ENCODE data around the gene TMEM271.
A peak's percentile ranks its signal among the peaks of the same experiment; 100 is the strongest.
"Not testable (repeated sequence)": the region's sequence is repeated elsewhere in the genome, so short reads cannot be mapped to it uniquely, and the experiment has no call there.

Gene TMEM271

DNA sequence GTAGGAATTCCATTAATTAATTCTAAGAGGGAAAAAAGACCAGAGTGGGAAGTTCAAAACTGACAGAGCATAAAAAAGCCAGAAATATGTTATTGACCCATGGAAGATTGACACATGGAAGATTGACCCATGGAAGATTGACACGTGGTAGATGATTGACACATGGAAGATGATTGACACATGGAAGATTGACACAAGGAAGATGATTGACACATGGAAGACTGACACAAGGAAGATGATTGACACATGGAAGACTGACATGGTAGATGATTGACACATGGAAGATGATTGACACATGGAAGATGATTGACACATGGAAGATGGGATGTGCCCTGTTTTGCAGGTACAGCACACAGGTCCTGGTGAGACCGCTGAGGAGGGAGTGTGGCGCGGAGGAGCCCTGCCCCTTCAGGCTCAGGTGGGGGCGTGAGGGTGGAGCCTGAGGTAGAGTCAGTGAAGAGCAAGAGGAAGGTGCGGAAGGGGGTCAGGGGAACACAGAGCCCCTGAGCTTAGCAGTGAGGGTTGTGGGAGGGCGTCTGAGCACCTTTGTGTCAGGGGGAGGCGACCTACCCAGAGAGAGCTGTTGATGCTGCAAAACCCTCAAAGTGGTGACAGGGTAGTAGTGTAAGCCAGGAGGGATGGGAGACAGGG, 33.4 kb upstream of the TMEM271 start:
- no peak for DNase-seq

GRCh38 chr4:608236-608635, 32.1 kb upstream of the TMEM271 start:
- no peak for DNase-seq

DNA sequence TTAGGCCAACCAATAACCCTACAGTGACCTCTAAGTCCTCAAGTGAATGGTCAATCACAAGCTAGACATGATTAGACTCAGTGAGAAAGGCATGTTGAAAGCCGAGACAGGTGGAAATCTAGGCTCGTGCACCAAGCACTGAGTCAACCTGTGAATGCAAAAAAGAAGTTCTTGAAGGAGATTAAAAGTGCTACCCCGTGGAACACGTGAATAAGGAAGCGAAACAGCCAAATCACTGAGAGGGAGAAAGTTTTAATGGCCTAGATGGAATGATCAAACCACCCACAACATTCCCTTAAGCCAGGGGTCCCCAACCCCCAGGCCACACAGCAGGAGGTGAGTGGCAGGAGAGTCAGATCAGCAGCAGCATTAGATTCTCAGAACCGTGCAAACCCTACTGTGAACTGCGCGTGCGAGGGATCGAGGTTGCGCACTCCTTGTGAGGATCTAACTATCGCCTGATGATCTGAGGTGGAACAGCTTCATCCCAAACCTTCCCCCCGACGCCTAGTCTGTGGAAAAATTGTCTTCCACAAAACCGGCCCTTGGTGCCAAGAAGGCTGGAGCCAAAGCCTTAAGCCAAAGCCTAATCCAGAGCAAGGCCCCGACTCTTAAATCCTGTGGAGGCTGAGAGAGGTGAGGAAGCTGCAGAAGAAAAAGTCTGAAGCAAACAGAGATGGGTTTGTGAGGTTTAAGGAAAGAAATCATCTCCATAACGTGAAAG, 29.8 kb upstream of the TMEM271 start:
- no peak for DNase-seq

- DNase-seq: peak in 1 of 2 experiments; percentile 18
Measured at GRCh38 chr4:604131-604530, 28.0 kb upstream of the TMEM271 start.

DNA sequence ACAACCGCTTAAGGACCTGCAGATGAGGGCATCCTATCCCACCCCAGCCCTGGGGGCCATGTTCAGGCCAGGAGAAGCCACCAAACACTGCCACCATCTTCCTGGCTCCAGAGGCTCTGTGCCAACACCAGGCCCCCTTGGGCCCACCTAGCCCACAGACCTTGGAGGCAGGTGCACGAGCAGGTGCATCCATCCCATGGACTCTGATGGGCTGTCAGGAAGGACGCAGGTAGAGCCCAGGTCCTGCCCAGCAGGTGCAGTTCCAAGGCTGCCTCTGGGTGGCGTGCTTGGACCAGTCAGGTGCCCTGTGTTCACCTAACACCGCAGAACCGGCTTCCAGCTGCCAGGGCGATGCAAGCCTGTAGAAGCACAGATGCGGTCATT, 26.5 kb upstream of the TMEM271 start:
- peak; percentile 81 to 82 for DNase-seq

DNA sequence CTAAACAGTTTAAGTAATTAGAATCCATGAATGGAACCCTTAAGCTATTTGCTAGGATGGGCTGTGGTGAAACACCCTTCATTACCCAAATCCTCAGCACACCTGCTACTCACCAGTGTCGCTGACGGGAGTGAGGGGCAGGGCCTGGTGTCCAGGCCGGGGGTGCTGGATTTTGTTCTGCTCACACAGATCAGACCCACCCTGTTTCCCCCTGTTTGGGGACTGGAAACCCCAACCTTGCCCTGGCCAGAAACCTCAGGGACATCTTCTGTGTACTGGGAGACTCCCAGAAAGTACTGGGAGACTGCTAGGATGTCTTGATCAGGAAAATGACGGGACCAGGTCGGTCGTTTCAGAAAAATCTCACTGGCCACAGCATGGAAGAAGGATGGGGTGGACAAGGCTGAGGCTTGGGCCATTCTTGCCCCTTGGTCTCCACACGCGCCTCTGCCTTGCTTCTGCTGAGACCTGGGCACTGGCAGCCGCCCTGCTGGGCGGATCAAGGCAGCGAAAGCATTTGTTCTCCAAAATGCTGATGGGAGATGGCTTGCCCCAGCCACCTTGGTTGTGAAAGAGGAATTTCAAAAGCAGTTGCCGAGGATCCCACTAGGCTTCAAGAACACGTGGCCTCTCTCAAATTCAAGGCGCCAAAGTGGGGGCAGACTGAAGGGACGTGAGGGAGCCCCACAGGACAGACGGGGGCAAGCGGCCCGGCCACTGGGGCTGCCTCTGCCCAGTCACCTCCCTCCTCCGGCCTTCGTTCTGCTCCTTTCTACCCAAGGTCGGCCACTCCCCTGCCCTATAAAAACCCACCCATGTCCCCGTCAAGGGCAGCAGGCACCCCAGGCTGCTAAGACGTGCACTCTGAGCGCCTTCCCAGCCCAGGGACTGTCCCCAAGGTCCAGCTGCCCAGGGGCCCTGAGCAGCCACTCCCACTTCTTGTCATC, 25.8 kb upstream of the TMEM271 start:
- DNase-seq: no peak

DNA sequence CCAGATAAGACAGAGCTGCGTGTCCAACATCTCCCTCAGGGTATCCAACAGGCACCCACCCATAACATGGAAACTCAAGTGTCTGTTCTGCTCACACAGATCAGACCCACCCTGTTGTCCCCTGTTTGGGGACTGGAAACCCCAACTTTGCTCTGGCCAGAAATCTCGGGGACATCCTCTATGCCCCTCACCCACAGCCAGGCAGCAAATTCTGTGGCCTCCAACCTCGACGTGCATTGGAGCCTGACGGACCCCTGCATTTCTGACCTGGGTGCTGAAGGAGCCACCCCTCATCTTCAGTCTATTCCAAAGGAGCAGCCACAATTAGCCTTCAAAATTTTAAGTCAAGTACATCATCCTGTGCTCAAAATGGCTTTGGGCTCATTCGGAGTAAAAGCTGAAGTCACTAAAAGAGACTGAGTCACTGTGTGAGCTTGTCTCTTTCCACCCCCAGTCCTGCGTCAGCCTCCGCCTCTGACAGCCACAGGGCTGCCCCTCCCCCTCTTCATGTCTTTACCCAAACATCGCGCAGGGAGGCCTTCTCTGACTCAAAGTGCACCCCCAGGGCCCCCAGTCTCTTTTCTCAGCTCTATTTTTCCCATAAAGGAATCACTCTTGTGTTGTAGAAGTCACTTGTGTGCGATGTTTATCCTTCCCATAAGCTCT, 24.9 kb upstream of the TMEM271 start:
- DNase-seq: peak; percentile 52 to 68

GRCh38 chr4:600166-600565, 24.1 kb upstream of the TMEM271 start:
- DNase-seq: no peak

DNA sequence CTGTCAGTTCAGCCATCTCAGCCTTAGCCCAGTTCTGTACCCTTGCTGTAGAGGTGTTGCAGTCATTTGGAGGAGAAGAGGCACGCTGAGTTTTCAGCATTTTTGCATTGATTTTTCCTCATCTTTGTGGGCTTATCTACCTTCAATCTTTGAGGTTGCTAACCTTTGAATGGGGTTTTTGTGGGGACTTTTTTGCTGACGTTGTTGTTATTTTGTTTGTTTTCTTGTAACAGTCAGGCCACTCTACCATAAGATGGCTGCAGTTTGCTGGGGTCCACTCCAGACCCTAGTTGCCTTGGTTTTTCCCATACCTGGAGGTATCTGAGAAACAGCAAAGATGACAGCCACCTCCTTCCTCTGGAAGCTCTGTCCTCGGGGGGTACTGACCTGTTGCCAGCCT, 22.8 kb upstream of the TMEM271 start:
- DNase-seq: no peak

DNA sequence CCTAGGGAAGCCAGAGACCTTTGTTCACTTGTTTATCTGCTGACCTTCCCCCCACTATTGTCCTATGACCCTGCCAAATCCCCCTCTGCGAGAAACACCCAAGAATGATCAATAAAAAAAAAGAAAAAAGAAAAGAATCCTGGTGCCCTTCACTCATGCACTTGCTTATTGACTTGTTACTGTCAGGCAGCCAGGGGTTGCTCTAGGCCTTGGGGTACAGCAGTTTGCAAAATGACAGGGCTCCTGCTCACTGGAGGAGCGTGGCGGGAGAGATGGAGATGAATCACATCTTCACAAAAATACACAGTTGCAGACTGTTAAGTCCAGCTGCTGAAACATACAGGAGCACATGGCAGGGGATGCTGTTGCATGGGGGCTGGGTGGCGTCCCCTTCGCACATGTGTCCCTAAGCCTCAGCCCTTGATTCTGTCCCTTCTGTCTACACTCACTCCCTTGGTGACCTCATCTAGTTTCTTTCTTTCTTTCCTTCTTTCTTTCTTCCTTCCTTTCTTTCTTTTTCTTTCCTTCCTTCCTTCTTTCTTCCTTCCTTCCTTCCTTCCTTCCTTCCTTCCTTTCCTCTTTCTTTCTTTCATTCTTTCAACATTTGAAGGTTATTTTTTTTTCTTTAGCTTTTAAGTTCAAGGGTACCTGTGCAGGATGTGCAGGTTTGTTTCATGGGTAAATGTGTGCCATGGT, 16.9 kb upstream of the TMEM271 start:
- no peak for DNase-seq

- not testable (repeated sequence) for DNase-seq
Measured at GRCh38 chr4:592178-592577, 16.1 kb upstream of the TMEM271 start.

DNA sequence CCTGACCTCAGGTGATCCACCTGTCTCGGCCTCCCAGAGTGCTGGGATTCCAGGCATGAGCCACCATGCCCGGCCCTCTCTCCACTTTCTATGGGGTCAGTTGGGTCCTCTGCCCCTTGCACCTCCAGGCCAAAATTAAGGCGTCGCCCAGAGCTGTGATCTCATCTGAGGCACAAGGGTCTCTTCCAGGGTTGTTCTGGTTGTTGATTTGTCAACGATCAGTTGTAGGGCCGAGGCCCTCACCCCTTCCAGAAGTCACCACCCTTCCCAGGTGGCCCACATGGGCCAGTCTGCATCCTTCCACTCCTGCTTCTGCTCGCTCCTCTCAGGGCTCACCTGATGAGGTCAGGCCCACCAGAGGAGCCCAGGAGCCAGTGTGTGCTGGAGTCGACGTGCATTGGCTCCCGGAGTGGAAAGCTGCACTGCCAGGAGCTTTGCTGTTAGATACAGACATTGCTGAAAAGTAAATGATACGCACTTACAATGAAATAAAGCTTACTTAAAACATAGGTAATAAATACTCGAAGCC, 14.3 kb upstream of the TMEM271 start:
- no peak for DNase-seq

DNA sequence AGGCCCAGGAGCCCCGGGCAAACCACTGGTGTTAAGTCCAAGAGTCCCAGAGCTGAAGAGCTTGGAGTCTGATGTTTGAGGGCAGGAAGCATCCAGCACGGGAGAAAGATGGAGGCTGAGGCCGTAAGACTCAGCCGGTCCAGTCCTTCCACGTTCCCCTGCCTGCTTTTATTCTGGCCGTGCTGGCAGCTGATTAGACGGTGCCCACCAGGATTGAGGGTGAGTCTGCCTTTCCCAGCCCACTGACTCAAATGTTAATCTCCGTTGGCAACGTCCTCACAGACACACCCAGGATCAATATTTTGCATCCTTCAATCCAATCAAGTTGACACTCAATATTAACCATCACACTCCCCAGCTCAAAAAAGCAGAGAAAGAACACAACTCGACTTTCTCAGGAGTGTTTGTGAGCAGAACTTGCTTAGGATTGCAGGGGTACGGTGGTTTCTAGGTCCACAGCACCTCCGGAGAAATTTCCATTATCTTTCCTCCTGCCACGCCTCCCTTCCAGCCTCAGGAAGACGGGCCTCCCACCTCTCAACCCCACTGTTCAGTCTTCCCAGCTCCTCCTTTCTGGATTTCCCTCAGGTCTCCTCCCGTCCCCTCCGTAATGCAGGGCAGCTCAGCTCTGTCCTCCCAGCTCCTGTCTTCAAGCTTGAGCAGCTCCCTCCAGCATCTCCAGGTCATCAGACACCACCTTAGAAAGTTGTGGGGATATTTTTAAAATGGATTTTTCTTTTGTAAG, 13.3 kb upstream of the TMEM271 start:
- no peak for DNase-seq

GRCh38 chr4:588351-588849, 12.3 kb upstream of the TMEM271 start:
- no peak for DNase-seq

DNA sequence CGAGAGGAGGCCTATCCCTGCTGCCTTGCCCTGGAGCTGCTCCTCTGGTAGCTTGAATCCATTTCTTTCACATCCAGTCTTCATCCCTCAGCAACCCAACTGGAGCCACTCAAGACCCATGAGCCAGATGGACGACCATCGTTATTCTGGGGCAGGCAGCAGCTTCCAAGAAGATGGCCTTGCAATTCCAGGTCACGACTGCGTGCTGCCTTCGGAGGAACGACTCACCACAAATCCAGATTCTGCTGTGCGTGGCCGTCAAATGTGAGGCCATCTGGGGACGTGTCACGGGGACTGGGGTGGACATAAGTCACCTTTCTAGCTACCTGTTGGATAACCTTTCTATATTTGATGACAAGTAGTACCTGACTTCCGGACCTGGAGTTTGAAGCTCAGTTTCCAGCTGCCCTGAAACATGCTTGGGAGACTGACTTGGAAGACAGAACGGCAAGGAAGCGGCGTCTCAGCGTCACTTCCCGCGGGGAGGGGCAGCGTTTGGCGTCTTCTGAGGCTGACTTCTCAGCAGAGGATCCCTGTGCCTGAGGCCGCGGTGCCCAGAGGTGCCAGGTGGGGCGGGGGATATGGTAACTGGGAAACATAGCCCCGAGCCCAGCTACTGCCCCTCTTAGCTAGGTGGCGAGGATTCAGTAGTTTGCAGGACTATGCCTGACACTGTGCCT, 11.7 kb upstream of the TMEM271 start:
- DNase-seq: no peak

GRCh38 chr4:583820-584219, 7.7 kb upstream of the TMEM271 start:
- DNase-seq: no peak

- DNase-seq: no peak
Measured at GRCh38 chr4:581753-582361, 5.8 kb upstream of the TMEM271 start.

GRCh38 chr4:581181-581580, 5.1 kb upstream of the TMEM271 start:
- no peak for DNase-seq

GRCh38 chr4:579543-580175, 3.6 kb upstream of the TMEM271 start:
- no peak for DNase-seq

All from activated CD4-positive, alpha-beta T cell treated with anti-CD3 and anti-CD28 coated beads, Interleukin-2, amount 50 U/mL, for 48 hours (primary cell).